OCI-LY1 (cell line): ENCODE data around the gene NLRP5.

ENCODE experiments used
- CTCF ChIP-seq: fragments of 200-600 bp; sonication (generic), shearing (Covaris generic); IDR thresholded peaks from 2 replicates; pipeline ENCODE4 v1.5.1; 2017; ENCODE audit warnings: mild to moderate bottlenecking, antibody characterized with exemption, low read length, moderate library complexity, mixed read lengths
- EZH2 ChIP-seq: fragments of 200-600 bp; sonication (generic), shearing (Covaris generic); IDR thresholded peaks from 2 replicates; pipeline ENCODE4 v1.8.0; 2017; ENCODE audit warnings: borderline replicate concordance, mixed run types, mild to moderate bottlenecking, antibody characterized with exemption, low read length, moderate library complexity, mixed read lengths

GRCh38 chr19:56086671-56087430 is 100.3 kb downstream of the NLRP5 start:
- TF ChIP-seq EZH2 (no peak), CTCF (no peak)
